Stimulated activated CD8-positive, alpha-beta memory T cell treated with anti-CD3 and anti-CD28 coated beads, Interleukin-2, amount 100 ng/mL, for 48 hours (primary cell): Measurements from ENCODE around the gene ZBTB4.

Experiments used
- DNase-seq, 2 donors: peaks; one replicate each; pipeline ENCODE4 v3.0.0-alpha.2; 2020; ENCODE audit warnings: low read depth in 2 of 2

ZBTB4 gene

GRCh38 chr17:7441266-7441665, 38.2 kb downstream of the ZBTB4 start:
- DNase-seq: no peak

GRCh38 chr17:7440834-7441195, 38.6 kb downstream of the ZBTB4 start:
- no peak for DNase-seq

- DNase-seq: peak in 1 of 2 donors; percentile 34
Measured at GRCh38 chr17:7440113-7440833, 39.2 kb downstream of the ZBTB4 start.

- no peak for DNase-seq
Measured at GRCh38 chr17:7439462-7440112, 39.8 kb downstream of the ZBTB4 start, which contains the start of gene FGF11. FGF11 (plus strand) TSS chr17:7439512; CDS start chr17:7439621, 109 bp downstream.

GRCh38 chr17:7438656-7439460, 40.6 kb downstream of the ZBTB4 start:
- no peak for DNase-seq

DNA sequence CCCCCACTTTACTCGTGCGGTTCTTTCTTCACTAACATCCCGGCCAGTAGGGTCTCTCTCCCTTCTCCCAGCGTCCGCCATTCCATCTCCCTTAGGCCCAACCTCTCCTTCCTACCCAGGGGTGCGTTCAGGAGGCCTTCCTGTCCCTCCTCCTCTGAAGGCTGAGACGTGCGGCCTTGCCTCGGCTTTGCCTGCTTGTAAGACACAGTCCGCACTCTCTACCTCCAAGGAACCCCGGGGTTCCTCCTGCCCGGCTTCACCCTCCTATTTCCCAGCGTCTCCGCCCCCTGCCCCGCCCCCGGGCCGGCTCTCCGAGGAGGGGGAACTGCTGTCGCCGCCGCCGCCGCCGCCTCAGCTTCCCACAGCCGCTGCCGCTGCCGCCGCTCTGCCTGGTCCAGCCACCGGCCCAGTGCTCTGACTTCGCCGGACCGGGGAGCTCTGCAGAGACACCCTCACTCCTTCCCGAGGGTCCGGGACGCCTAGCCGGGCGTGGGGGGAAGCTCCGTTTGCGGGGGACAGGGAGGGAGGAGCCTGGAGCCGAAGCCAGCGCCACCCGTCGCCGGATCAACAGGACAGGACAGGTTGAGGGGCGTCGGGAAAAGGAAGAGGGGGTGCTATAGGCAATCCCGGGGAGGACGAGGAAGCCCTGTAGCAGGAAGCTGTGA, 41.3 kb downstream of the ZBTB4 start:
- DNase-seq: peak; percentile 63 to 66

GRCh38 chr17:7437369-7437863, 42.0 kb downstream of the ZBTB4 start:
- DNase-seq: no peak

DNA sequence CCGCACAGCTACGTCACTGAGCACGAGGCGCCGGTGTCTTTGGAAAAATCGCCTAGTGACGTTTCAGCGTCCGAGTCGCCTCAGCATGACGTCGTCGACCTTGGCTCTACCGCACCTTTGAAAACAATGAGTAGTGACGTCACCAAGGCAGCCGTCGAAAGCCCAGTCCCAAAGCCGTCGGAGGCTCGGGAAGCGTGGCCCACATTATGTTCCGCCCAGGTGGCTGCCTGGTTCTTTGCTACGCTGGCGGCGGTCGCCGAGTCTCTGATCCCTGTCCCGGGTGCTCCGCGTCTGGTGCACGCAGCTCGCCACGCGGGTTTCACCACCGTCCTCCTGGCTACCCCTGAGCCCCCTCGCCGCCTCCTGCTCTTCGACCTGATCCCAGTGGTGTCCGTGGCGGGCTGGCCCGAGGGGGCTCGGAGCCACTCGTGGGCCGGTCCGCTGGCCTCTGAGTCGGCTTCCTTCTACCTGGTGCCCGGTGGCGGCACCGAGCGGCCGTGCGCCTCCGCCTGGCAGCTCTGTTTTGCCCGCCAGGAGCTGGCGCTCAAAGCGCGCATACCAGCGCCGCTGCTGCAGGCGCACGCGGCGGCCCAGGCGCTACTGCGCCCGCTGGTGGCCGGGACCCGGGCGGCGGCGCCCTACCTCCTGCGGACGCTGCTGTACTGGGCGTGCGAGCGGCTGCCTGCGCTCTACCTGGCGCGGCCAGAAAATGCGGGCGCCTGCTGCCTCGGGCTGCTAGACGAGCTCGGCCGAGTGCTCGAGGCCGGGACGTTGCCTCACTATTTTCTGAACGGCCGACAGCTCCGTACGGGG, 42.7 kb downstream of the ZBTB4 start:
- peak; percentile 73 to 76 for DNase-seq

GRCh38 chr17:7435676-7436555, 43.5 kb downstream of the ZBTB4 start:
- peak in 1 of 2 donors; percentile 34 for DNase-seq

DNA sequence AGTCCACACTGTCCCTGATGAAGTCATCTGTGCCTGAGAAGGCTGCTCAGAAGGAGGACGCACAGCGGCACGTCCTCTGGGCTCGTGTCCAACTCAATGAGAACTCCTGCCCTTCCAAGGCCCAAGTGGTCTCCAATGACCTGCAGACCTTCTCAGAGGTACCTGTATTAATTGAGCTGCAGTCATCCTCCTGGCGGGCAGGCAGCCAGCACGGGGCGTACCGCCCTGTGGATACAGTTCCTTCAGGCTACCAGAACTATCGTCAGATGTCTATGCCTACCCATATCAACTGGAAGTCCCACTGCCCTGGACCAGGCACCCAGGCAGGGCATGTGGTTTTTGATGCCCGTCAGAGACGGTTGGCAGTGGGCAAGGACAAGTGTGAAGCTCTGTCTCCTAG, 47.1 kb downstream of the ZBTB4 start:
- no peak for DNase-seq

DNA sequence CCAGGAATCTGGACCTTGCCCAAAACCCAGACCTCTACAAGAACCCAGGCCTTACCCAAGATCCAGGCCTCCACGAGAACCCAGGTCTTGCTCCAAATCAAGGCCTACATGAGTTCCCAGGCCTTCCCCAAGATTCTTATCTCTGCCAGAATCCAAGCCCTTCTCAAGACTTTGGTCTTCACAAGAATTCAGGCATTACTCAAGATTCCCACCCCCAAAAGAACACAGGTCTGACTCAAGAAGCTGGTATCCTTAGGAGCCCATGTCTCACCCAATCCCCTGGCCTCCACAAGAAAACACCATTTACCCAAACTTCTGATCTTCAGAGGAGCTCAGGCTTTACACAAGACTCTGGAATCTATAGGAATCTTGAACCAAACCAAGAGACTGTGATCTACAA, 48.2 kb downstream of the ZBTB4 start:
- DNase-seq: no peak

- DNase-seq: no peak
Measured at GRCh38 chr17:7429722-7430121, 49.7 kb downstream of the ZBTB4 start.

DNA sequence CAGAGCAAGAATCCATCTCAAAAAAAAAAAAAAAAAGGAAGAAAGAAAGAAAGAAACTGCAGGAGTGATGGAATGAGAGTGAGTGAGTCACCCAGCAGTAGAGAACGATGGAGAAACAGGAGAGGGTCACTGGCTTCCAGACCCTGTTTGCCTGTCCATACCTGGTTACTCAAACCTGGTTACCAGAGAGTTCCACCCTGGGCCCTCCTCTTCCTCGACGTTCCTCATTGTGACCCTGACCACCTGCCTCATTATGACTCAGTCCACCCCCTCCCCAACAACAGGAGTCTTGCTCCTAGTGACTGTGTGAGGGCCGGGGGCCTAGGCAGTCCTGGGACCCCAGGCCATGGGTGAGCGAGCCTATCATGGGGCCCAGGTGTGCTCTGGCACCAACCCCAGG, 50.9 kb downstream of the ZBTB4 start, which contains the start of gene SPEM3:
Gene SPEM3 (plus strand): TSS at position 301 of the 400 bp plus-strand sequence. CDS start 46 bp downstream, at position 347.
- DNase-seq: no peak

DNA sequence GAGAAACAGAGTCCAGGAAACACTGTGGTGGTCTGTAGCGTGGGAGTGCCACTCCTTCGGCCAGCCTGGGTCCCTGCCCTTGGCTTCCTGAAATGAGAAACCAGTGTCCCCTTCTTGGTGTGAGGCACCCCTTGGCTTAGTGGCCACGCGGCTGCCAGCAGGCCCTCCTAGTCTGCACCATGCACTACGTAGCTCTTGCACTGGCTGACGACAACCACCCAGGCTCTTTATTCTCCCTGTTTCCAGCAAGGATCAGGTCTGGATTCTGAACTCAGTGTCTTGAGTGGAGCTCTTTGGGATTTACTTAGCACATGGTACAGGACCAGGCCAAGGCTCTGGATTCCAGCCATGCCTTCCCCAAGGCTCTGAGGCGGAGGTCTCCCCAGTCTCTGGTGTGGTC, 51.9 kb downstream of the ZBTB4 start:
- DNase-seq: no peak

GRCh38 chr17:7426896-7427489, 52.4 kb downstream of the ZBTB4 start:
- DNase-seq: no peak

DNA sequence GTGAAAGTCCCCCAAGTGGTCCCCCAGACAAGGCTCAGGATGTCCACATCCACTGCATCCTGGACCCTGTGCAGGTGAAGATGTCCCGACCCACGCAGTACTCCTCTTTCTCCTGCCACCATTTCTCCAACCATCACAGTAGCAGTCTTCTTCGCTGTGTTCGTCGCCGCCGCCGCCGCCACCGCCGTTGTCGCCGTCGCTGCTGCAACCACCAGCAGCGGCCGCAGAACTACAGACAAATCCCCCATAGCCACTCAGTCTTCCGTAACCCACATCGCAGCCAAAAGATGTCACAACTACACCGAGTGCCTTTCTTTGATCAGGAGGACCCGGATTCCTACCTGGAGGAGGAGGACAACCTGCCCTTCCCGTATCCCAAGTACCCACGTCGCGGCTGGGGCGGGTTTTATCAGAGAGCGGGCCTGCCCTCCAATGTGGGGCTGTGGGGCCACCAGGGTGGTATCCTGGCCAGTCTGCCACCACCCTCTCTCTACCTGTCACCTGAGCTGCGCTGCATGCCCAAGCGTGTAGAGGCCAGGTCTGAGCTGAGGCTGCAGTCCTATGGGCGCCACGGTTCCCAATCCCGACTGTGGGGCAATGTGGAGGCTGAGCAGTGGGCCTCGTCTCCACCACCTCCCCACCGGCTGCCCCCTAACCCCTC, 53.1 kb downstream of the ZBTB4 start:
- DNase-seq: no peak

DNA sequence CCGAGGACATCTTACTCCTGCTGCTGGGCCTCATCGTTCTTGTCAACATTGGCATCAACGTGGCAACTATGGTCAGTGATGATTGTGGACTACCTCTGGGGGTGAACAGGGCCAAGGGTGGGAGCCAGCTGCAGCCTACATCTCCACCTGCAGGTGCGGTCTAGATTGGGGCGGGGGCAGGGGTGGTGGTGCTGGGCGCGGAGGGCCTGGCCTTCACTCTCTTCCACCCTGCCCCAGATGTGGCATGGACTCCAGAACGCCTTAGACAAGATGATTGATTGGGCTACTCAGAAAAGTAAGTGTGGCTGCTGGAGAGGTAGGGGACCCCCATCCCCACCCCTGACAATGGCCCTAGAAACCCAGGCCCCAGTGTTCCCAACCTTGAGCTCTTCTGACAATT, 53.7 kb downstream of the ZBTB4 start:
- DNase-seq: no peak

DNA sequence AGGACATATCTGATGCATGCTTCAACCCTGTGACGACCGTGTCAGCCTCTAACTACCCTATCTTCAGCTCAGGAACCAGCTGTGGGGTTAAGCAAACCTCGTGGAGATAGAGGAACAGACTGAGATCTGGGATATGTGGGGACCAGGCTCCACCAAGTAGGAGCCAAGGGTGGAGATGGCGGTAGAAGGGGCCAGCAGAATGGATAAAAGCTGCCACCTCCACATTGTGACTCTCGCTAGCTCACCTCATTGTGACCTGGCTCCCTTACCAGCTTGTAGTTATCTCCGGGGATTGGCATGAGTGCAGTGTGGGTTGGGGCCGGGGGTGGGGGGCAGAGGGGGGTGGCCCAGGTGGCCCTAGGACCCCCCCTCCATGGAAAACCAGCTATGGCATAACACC, 54.1 kb downstream of the ZBTB4 start, which contains the start of gene SPEM2:
Gene SPEM2 (plus strand): TSS at position 301 of the 400 bp plus-strand sequence. CDS start 73 bp downstream, at position 374.
- DNase-seq: no peak

DNA sequence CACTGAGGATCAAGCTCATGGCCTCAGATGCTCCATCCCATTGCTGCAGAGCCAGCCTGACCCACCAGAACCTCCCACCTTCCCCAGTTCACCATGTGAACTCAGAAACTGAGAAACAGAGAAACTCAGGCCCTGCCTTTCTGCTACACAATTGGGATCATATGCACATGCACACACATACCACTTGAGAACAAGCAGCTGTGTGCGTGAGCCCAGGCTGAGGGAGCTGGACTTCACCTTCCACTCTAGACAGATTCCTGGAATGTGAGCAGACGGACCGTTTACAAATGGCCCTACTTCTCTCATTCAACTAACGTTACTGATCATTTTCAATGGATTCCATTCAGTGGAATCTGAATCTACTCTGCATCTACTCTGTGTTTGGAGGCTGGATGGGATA, 55.8 kb downstream of the ZBTB4 start:
- DNase-seq: no peak
